ENCODE data around the gene SWSAP1.

DNA sequence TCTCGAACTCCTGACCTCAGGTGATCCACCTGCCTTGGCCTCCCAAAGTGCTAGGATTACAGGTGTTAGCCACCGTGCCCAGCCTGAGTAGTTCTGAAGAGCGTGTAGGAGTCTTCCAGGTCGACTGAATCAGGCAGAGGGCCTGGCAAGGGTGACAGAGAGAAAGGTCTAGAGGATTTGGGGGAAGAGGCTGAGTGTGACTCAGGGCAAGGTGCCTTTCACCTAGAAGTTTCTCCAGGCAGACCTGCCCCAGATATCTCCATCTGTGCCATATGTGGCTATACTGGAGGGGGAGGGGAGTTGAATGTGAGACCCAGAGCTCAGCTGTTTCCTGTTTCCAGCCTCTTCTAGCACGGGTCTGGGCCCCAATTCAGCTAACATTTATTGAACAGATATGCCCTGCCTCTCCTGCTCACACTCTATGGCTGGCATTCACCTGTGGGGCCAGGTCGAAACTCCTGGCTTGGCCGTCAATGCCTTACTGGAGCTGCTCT, 26.9 kb upstream of the SWSAP1 start:
- TF ChIP-seq, protein P1, sequence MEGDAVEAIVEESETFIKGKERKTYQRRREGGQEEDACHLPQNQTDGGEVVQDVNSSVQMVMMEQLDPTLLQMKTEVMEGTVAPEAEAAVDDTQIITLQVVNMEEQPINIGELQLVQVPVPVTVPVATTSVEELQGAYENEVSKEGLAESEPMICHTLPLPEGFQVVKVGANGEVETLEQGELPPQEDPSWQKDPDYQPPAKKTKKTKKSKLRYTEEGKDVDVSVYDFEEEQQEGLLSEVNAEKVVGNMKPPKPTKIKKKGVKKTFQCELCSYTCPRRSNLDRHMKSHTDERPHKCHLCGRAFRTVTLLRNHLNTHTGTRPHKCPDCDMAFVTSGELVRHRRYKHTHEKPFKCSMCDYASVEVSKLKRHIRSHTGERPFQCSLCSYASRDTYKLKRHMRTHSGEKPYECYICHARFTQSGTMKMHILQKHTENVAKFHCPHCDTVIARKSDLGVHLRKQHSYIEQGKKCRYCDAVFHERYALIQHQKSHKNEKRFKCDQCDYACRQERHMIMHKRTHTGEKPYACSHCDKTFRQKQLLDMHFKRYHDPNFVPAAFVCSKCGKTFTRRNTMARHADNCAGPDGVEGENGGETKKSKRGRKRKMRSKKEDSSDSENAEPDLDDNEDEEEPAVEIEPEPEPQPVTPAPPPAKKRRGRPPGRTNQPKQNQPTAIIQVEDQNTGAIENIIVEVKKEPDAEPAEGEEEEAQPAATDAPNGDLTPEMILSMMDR (IDR thresholded peaks at IDR 0.05; ENCODE audit: low read length): no peak
- TF ChIP-seq EZH2 (IDR thresholded peaks at IDR 0.05; ENCODE audit: borderline replicate concordance, low read length): no peak
